Stimulated activated CD4-positive, alpha-beta T cell treated with anti-CD3 and anti-CD28 coated beads, Interleukin-15, amount 100 ng/mL, for 48 hours (primary cell): Measurements from ENCODE around the gene ANKS1B.

Source experiments
- DNase-seq, 2 donors: peaks; one replicate each; pipeline ENCODE4 v3.0.0-alpha.2; 2020; ENCODE audit warnings: low read depth in 2 of 2

ANKS1B gene

GRCh38 chr12:99454539-99455172 is 530.1 kb downstream of the ANKS1B start:
- DNase-seq, result no peak

- no peak for DNase-seq
These were observed 530.7 kb downstream of the ANKS1B start for GRCh38 chr12:99453836-99454538.

- DNase-seq, result no peak
These were observed 534.6 kb downstream of the ANKS1B start for GRCh38 chr12:99450036-99450630.

GRCh38 chr12:99444859-99445316 is 539.8 kb downstream of the ANKS1B start:
- DNase-seq, result no peak

- no peak for DNase-seq
These were observed 542.0 kb downstream of the ANKS1B start for GRCh38 chr12:99442758-99443157.

- no peak for DNase-seq
These were observed 545.3 kb downstream of the ANKS1B start for GRCh38 chr12:99439399-99439798.

- DNase-seq, result no peak
These were observed 548.2 kb downstream of the ANKS1B start for GRCh38 chr12:99436584-99436983.

GRCh38 chr12:99435095-99435791 is 549.5 kb downstream of the ANKS1B start:
- DNase-seq, result no peak

- no peak for DNase-seq
These were observed 551.6 kb downstream of the ANKS1B start for GRCh38 chr12:99433155-99433554.

GRCh38 chr12:99431203-99431602 is 553.5 kb downstream of the ANKS1B start:
- DNase-seq, result no peak

GRCh38 chr12:99427104-99427503 is 557.6 kb downstream of the ANKS1B start:
- DNase-seq, result no peak

GRCh38 chr12:99418379-99418778 is 566.4 kb downstream of the ANKS1B start:
- DNase-seq, result no peak

- no peak for DNase-seq
These were observed 571.0 kb downstream of the ANKS1B start for GRCh38 chr12:99413751-99414150.

GRCh38 chr12:99393763-99394162 is 591.0 kb downstream of the ANKS1B start:
- DNase-seq, result no peak

GRCh38 chr12:99392091-99392850 is 592.5 kb downstream of the ANKS1B start:
- no peak for DNase-seq

- no peak for DNase-seq
These were observed 594.0 kb downstream of the ANKS1B start for GRCh38 chr12:99390707-99391106.

- DNase-seq, result no peak
These were observed 595.0 kb downstream of the ANKS1B start for GRCh38 chr12:99389751-99390150.

- DNase-seq, result no peak
These were observed 596.0 kb downstream of the ANKS1B start for GRCh38 chr12:99388671-99389195.

GRCh38 chr12:99387661-99388060 is 597.1 kb downstream of the ANKS1B start:
- no peak for DNase-seq

GRCh38 chr12:99386907-99387306 is 597.8 kb downstream of the ANKS1B start:
- no peak for DNase-seq

- DNase-seq, result no peak
These were observed 601.5 kb downstream of the ANKS1B start for GRCh38 chr12:99383258-99383657.
